NCI-H748 (cell line): ENCODE data around the gene ABCA4.

Experiments
- DNase-seq: peaks from one replicate; lab custom pipeline; 2025; ENCODE audit not compliant: unreplicated experiment; lab: John Stamatoyannopoulos, UW

Gene ABCA4

GRCh38 chr1:94124538-94124937 is 3.6 kb upstream of the ABCA4 start:
- no peak for DNase-seq

GRCh38 chr1:94122201-94122970 is 1.4 kb upstream of the ABCA4 start:
- no peak for DNase-seq

- DNase-seq = no peak
Measured at GRCh38 chr1:94121411-94121821, 468 bp upstream of the ABCA4 start.

GRCh38 chr1:94120570-94120901 is 412 bp downstream of the ABCA4 start:
- no peak for DNase-seq

GRCh38 chr1:94119796-94120569 is 965 bp downstream of the ABCA4 start:
- DNase-seq = no peak

GRCh38 chr1:94119306-94119705 is 1.6 kb downstream of the ABCA4 start:
- DNase-seq = no peak

- DNase-seq = no peak
Measured at GRCh38 chr1:94118471-94118870, 2.5 kb downstream of the ABCA4 start.

GRCh38 chr1:94118013-94118412 is 2.9 kb downstream of the ABCA4 start:
- no peak for DNase-seq

GRCh38 chr1:94117259-94117851 is 3.6 kb downstream of the ABCA4 start:
- DNase-seq = no peak

- no peak for DNase-seq
Measured at GRCh38 chr1:94115900-94116436, 5.0 kb downstream of the ABCA4 start.

GRCh38 chr1:94115254-94115899 is 5.6 kb downstream of the ABCA4 start:
- no peak for DNase-seq

GRCh38 chr1:94113589-94114226 is 7.2 kb downstream of the ABCA4 start:
- no peak for DNase-seq

GRCh38 chr1:94111879-94112278 is 9.1 kb downstream of the ABCA4 start:
- no peak for DNase-seq

- no peak for DNase-seq
Measured at GRCh38 chr1:94110946-94111740, 9.8 kb downstream of the ABCA4 start.

GRCh38 chr1:94110021-94110761 is 10.8 kb downstream of the ABCA4 start:
- no peak for DNase-seq

GRCh38 chr1:94109478-94109877 is 11.5 kb downstream of the ABCA4 start:
- no peak for DNase-seq

- no peak for DNase-seq
Measured at GRCh38 chr1:94107141-94107540, 13.8 kb downstream of the ABCA4 start.

- DNase-seq = no peak
Measured at GRCh38 chr1:94106716-94107115, 14.2 kb downstream of the ABCA4 start.

- no peak for DNase-seq
Measured at GRCh38 chr1:94105957-94106529, 14.9 kb downstream of the ABCA4 start.
